Glomerular visceral epithelial cell (primary cell): ENCODE results near the gene ABCC6.
"Not testable (repeated sequence)": the region's sequence is repeated elsewhere in the genome, so short reads cannot be mapped to it uniquely, and the experiment has no call there.

Experiments used
- DNase-seq: peaks from one replicate; pipeline ENCODE4 v3.0.0-alpha.2; 2016; ENCODE audit errors: extremely low spot score

ABCC6 gene

DNA sequence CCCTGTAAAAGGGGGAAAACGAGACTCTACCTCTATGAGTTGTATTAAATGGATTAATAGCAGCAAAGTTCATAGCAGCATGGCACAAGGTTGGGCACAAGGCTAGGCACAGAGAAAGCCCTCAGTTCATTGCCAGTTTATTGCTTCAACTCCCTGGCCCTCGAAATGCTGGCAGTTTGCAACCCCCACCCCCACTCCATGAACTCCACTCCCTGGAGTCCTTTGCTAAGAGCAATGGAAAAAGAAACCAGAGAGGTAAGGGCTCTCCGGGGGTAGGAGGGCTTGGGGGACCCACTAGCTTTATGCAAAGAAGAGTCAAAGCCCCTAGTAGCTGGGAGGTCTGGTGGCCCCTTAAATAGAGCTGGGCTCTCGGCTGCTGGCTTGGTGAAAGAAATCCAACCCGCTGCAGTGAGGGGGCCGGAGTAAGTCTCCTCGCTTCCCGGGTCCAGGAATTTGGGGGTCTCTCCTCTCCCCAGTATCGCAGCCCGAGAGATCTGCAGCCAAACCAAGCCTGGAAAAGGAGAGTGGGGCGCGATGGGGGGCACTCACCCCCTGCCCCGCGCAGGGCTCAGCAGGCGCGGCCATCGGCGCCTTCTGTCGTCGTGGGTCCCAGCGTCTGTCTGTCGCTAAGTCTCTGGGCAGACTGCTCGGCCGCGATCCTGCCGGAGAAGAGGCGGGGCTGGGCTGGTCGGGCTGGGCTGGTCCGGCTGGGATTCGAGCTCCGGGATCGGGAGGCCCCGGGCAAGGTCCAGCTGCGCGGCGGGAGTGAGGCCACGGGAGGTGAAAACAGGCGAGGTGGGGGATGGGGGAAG is at the start of gene ABCC6:
TSS of gene ABCC6 (minus strand) at position 645 of the 812 bp plus-strand sequence. CDS start at position 585, 60 bp downstream.
- not testable (repeated sequence) for DNase-seq

DNA sequence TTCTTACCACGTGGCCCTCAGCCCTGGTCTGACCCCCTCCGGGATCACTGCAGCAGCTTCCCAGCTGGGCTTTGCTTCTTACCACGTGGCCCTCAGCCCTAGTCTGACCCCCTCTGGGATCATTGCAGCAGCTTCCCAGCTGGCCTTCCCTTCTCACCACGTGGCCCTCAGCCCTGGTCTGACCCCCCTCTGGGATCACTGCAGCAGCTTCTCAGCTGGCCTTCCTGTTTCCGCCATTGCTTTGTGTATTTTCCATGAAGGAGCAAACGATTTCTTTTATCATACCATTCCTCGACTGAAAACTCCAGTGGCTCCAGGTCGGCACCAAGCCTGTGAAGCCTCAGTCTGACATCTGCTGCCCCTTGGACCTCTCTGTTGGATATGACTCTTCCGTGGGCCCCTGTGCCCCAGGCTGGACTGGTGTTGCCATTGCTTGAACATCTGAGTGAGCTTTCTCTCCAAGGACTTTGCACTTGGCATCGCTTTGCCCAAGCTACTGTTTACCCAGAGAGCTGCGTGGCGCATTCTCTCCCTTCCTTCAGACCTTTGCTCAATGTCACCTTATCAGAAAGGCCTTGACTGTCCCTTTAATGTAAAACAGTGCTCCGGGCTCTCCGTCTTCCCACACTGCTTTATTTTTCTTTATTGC is 49.4 kb upstream of the ABCC6 start:
- not testable (repeated sequence) for DNase-seq

DNA sequence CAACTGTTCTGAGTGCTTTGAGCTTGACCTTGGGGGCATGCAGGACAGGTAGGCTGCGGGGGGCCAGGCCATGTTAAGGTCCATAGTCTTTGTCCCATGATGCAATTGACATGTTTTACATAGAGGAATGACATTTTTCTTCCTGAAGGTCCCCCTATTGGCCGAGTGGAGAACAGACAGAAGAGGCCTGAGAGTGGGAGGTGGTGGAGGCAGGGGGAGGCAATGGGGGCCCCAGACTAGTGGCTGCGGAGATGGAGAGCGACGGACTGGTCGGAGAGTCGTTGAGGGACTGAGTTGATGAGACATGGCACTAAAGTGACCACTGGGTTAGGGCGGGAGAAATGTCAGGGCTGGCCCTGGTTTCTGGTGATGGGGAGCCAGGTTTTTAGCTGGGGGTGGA is 48.4 kb upstream of the ABCC6 start:
- not testable (repeated sequence) for DNase-seq

DNA sequence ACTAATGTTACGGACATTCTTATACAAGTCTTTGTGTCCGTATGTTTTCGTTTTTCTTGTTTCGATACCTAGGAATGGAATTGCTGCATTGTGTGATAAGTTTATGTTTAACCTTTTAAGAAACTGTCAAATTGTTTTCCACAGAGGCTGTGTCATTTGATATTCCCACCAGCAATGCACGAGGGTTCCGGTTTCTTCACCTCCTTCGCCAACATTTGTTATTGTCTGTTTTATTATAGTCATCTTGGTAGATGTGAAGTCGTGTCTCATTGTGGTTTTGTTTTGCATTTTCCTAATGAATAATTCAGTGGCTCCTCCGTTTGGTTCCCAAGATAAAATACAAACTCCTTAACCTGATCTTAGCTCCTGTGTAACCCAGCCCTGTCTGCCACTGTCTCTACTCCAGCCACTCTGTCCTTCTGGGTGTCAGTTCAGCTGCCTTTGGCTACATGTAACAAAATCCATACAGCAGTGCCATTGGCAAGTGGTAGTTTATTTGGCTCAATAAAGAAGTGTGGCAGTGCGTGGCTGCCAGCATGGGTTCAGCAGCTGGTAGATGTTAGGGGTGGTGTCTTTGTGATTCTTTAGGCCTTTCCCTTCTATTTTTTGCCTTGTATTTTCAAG is 45.0 kb upstream of the ABCC6 start:
- not testable (repeated sequence) for DNase-seq

DNA sequence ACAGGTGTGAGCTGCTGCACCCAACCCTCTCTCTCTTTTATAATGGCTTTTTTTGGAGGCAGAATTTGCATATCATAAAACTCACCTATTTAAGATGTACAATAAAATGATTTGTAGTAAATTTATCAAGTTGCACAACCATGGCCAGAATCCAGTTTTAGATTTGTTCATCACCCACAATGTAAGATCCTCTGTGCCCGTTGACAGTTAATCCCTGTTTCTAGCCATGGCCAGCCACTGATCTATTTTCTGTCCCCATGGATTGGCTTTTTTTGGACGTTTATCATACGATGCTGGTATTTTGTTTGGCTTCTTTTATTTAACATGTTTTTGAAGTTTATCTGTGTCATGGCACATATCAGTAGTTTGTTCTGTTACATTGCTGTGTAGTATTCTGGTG is 44.4 kb upstream of the ABCC6 start:
- not testable (repeated sequence) for DNase-seq

DNA sequence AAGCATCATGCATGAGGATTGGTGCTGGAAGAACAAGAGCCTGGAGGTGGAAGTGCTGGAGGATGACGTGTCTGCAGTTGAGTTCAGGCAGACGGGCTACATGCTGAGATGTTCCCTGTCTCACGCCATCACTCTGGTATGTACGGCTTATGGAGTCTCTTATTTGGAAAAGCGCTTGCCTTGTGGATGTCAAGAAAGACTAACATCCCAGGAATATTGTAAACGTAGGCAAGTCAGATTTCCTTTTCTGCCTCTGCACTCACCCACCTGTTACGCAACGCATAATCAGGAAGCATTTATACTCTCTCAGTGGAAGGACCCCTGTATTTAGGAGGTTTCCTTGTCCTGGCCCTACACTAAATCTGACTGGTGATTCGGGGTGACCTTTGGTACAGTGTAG is 41.8 kb upstream of the ABCC6 start:
- DNase-seq: not testable (repeated sequence)

DNA sequence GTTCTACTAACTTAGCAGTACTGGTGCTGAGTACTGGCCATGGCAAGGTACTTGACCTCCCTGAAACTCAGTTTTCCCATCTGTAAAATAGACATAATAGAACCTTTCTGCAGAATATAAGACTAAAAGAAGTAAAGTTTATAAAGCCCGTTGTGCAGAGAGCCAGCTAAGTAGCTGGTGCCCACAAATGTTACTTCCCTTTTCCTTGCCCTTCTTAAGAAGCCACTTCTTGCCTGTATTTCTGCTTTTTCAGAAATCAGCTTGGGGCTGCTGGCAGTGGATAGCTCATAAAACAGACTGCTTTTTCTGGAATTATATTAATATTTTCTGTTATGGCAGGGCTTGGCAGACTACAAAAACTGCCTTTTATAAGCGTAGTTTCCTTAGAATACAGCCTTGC is 40.7 kb upstream of the ABCC6 start:
- DNase-seq: not testable (repeated sequence)

DNA sequence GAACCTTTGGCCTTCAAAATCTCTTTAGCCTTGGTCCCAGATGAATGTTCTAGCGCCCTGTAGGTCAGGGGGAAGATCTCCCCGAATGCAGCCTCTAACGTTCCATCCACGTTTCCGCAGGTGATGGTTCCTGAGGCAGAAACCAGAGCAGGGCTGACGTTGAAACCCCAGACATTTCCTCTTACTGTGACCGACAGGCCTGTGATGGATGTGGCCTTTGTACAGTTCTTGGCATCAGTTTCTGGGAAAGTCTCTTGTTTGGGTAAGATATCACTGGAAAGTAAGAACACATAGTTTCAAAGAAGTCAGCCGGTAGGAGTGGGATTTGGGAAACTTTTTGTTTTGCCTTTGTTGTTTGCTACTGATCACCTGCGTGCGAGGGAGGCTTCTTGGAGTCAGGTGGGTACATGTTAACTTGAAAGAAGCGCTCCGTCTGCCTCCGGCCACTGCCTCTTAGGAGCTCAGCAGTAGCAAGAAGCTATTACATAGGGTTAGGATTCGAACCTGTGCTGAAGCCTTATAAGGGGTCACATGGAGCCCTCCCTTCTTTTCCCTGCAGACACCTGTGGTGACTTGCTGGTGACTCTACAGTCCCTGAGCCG is 39.8 kb upstream of the ABCC6 start:
- DNase-seq: not testable (repeated sequence)

DNA sequence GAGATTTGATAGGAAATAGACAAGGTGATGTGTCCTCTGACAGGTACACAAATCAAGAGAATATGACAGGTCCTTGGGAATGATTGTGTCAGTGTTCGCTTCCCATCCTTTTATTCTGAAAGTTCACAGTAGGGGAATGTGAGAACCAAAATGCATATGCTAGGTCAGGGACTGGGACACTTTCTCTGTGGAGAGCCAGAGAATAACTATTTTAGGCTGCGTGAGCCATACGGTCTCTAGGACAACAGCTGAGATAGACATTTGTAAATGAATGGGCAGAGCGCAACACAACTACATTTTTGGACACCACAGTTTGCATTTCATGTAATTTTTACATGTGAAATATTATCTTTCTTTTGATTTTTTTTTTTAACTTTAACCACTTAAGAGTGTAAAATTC is 36.7 kb upstream of the ABCC6 start:
- not testable (repeated sequence) for DNase-seq

DNA sequence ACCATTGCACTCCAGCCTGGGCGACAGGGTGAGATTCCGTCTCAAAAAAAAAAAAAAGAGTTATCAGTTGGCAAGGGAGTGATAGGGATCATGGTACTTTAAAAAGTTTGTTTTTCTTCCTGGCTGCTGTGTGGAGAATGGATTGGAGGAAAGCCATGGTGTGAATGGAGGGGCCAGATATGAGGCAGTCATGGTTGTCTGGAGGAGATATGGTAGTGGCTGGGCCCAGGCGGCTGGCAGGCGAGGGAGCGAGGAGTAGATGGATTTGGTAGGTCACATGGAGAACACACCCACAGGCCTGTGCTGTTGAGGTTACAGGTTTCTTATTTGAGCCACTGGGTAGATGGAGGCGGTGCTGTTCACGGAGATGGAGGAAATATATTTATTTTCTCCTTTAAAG is 35.5 kb upstream of the ABCC6 start:
- not testable (repeated sequence) for DNase-seq

DNA sequence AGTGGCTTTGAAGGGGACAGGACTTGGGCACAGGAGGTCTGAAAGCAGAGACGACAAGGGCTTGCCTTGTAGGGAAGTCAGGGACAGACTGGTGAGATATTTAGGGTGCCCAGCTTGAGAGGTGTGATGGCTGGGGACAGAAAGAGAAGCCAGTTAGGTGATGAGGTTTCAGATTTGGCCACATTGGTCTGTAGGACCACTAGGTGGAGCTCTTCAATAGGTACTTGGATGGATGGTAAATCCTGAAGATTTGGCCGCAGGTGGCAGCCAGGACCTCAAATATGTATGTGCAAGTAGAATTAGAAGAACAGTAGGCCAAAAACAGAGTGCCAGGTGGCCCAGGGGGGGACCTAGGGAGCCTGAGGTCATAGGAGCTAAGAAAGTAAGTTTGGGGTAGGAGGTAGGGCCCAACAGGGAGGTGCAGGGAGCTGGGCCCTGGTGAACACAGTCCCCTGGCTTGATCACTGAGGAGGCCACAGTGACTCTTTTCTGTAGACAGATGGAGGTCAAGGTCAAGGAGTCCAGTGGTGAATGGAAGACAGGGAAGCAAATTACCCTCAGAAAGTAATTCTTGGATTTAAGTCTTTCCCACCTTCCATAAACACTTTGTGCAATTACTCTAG is 34.1 kb upstream of the ABCC6 start:
- DNase-seq: not testable (repeated sequence)

DNA sequence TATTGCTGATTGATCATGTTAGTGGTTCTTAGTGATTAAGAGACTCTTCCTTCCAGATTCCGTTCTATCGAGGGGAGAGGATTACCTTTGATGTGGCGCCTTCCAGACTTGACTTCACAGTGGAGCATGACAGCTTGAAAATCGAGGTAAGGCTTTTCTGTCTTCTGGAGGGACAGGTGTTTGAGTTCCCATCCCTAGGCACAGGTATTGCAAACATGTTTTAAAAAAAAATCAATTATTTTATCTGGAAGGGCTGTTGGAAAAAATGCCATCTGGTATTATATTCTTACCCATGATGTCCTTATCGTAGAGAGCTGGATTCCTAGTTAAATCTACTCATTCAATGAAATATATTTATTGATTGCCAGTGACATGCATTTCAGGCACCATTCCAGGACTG is 29.1 kb upstream of the ABCC6 start:
- not testable (repeated sequence) for DNase-seq

DNA sequence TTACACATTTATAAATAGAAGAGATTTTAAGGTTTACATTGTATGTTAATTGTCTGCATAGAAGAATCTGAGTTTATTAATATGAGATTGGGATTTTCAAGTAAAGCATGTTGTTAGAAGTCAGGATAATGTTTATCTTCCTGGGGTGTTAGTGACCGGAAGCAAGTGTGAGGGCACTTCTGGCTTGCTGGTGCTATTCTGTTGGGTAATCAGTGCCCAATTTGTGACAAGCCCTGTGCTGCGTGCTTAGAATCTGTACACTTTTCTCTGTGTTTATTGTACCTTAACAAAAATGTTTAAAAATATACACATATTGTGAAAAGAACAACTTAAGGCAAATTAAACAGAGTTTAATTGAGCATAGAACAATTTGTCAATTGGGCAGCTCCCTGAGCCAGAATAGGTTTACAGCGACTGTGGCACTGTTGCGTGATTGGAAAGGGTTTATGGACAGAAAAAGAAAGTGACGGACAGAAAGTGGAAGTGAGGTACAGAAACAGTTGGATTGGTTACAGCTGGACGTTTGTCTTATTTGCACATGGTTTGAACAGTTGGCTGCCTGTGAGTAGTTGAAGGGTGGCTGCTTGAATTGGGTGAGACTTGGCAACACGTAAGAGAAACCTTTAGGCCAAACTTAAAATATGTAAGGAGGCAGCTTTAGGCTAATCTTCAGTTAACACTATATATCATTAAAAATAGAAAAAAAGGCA is 26.5 kb upstream of the ABCC6 start:
- not testable (repeated sequence) for DNase-seq

DNA sequence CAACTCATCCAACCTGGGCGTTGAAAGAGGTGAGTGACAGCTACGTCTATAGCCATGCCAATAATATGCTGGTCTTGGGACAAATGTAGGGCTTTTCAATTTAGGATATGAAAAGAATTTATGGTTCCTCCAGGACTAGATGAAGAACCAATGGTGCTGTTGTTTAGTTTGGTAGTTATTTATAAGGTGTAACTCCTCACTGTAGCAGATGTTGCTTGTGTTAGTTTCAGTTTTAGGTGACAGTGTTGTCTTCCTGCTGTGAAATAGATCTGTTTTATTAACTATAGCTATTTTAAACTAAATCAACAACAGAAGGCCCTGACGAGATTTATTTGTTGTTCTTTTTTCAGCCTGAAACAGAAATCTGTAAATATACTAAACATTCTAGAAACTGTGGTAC is 24.1 kb upstream of the ABCC6 start:
- DNase-seq: not testable (repeated sequence)

DNA sequence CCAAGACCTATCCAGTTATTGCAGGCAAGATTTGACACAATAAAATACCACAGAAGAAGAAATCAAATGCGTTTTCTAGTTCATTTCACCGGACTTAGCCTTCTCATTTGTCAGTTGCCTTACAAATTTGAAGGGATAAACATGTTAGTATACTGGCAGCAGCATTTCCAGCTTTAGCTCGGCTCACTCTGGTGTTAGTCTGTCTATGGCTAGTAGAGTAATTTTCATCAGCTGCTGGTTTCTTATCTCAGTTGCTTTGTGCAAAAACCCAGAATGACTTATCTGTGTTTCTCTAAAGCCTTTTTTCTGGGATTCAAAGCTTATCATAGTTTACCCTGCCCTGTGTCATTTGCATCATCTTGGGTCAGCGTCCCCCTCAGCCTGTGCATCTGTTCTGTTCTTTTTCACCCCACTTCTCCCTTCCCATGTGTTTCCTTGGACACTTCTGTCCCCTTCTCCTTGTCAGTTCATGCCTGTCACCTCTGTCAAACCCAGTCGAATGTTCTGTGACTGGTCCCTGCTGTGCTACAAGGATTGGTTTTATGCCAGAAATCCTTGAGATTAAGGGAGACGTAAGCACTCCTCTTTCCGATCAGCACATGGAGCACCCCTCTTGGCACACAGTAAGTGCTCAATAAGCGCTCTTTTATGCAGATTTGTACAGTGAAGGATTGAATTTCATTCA is 23.4 kb upstream of the ABCC6 start:
- not testable (repeated sequence) for DNase-seq

DNA sequence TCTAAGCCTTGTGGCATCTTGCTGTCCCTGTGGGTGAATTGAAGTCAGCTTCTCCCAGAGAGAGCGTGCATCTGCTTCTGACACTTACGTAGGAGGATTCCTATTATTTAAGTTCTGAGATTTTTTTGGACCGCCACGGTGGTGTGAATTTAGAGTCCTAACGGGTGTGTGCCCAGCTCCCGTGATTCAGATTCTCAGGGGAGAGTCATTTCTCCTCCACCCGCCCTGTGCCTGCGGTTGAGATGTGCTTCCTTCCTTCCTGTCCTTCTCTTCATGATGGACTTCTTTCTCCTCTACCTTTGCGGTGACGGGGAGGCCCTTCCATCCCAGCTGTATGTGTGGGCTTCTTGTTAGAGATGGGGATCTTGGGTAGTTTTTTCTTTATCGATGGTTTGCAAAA is 20.6 kb upstream of the ABCC6 start:
- not testable (repeated sequence) for DNase-seq

DNA sequence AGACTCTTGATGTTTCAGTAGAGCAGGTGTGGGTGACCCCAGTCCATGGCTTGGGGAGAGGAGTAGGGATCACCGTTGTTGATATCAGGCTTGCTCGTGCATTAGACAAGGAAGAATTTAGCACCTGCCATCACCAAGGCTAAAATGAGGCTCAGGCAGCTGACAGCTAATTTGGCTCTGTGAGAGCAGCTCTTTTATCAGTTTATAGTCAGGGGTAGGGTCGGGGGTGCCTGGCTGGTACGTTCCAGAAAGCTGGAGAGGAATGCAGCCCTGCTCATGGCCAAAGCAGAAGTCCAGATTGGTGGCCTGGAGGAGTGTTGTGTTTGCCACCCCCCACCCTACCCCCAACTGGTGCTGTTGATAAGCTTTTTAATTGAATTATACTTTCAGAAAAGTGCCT is 17.4 kb upstream of the ABCC6 start:
- not testable (repeated sequence) for DNase-seq

DNA sequence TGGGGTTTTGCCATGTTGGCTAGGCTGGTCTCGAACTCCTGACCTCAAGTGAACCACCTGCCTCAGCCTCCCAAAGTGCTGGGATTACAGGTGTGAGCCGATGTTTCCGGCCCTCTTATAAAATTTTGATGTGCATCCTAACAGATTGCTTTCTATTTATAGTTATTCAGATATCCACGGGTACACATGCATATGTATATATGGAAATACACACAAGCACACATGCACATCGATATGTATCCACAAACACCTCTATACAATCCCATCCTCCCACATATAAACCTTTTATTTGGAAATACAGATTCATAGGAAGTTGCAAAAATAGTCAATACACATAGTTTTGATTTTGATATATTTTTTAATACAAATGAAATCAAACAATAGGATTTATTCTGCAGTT is 14.4 kb upstream of the ABCC6 start:
- DNase-seq: not testable (repeated sequence)

DNA sequence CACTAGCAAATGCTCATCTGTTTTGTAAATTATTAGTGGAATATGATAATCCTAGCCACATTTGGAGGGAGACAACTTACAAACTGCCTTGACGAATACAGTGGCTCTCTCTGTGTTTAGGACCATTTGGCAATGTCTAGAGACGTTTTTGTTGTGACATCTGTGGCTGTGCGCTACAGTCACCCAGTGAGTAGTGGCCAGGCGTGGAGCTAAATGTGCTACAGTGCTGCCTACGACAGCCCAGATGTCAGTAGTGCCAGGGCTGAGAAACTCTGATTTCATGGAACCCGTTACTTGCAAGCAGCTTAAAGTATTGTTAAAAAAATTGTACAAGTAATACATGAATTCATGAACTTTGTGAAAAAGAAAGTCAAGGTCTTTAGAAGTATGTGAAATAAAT is 13.8 kb upstream of the ABCC6 start:
- not testable (repeated sequence) for DNase-seq

DNA sequence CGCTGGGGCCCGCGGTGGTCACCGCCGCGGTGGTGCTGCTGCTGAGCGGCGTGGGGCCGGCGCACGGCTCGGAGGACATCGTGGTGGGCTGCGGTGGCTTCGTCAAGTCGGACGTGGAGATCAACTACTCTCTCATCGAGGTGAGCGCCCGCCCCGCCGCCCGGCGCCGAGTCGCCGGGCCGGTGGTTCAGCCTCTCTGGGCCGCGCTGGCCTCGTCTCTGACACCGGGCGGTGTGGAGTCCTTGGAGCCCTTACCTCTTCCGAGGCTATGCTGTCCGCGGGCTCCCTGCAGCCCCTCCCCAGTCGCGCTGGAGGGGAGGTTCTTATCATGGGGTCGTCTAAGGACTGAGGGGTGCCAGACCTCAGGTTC is 9.4 kb upstream of the ABCC6 start:
- not testable (repeated sequence) for DNase-seq
